ENCODE measurements around the gene C6orf15.

GRCh38 chr6:31114970-31115849, 2.8 kb upstream of the C6orf15 start:
- TF ChIP-seq CTCF (IDR thresholded peaks at IDR 0.05; ENCODE audit: low read depth, low read length, missing input control) (no peak), TAF1 (conservative IDR thresholded peaks at IDR 0.05) (no peak), GABPA (IDR thresholded peaks at IDR 0.05 in 1 of 2, conservative IDR thresholded peaks at IDR 0.05 in 1 of 2) (no peak), ZBTB33 (IDR thresholded peaks at IDR 0.05) (no peak)
